ENCODE results near the gene IL16.

- TF ChIP-seq EZH2 (IDR thresholded peaks at IDR 0.05) (no peak), CTCF (IDR thresholded peaks at IDR 0.05 in 2 of 3, conservative IDR thresholded peaks at IDR 0.05 in 1 of 3; ENCODE audit: borderline replicate concordance in 1 of 3, insufficient read depth in 1 of 3, low read depth in 2 of 3, low read length in 2 of 3) (no peak)
Measured at GRCh38 chr15:81211376-81211775, 14.7 kb downstream of the IL16 start.

Measured in HCT116 (cell line).